ENCODE results near the gene HMGXB3.

The HMGXB3 gene

GRCh38 chr5:150097152-150097551 lies 96.6 kb downstream of the HMGXB3 start:
- DNase-seq, result no peak

- no peak for DNase-seq
Measured at GRCh38 chr5:150101023-150101422, 100.5 kb downstream of the HMGXB3 start.

Data from NCI-H2107 (cell line).